DOHH2 (cell line): ENCODE results near the gene RASL12.

ENCODE experiments used
- H3F3A ChIP-seq: fragments of 200-600 bp; sonication (generic), shearing (Covaris generic); 2 replicates; pipeline ENCODE4 v1.6.0; 2016; ENCODE audit warnings: antibody characterized with exemption, mild to moderate bottlenecking; ENCODE audit not compliant: control insufficient read depth, insufficient read depth
- H3K27ac ChIP-seq: fragments of 200-600 bp; sonication (generic); 2 replicates; pipeline ENCODE4 v1.5.1; 2014; ENCODE audit warnings: low read depth, mild to moderate bottlenecking, low read length, moderate library complexity
- H3K27me3 ChIP-seq: fragments of 200-600 bp; sonication (generic); 2 replicates; pipeline ENCODE4 v1.6.1; 2014; ENCODE audit warnings: mild to moderate bottlenecking, low read length, mixed read lengths; ENCODE audit not compliant: control insufficient read depth
- H3K36me3 ChIP-seq: fragments of 200-600 bp; sonication (generic); 2 replicates; pipeline ENCODE4 v1.6.1; 2014; ENCODE audit warnings: mild to moderate bottlenecking, low read length, moderate library complexity, mixed read lengths; ENCODE audit not compliant: control insufficient read depth
- H3K4me1 ChIP-seq: fragments of 200-600 bp; sonication (generic); 2 replicates; pipeline ENCODE4 v1.6.1; 2014; ENCODE audit warnings: mild to moderate bottlenecking, low read length, mixed read lengths; ENCODE audit not compliant: control insufficient read depth
- H3K4me2 ChIP-seq: fragments of 200-600 bp; sonication (generic); 2 replicates; pipeline ENCODE4 v1.6.0; 2014; ENCODE audit warnings: mild to moderate bottlenecking, low read length, moderate library complexity
- H3K4me3 ChIP-seq: fragments of 200-600 bp; sonication (generic); 2 replicates; pipeline ENCODE4 v1.5.1; 2014; ENCODE audit warnings: mild to moderate bottlenecking, low read length, mixed read lengths
- H3K79me2 ChIP-seq: fragments of 200-600 bp; sonication (generic); 2 replicates; pipeline ENCODE4 v1.6.1; 2014; ENCODE audit warnings: mild to moderate bottlenecking, low read length, mixed read lengths; ENCODE audit not compliant: control insufficient read depth
- H3K9me2 ChIP-seq: fragments of 200-600 bp; sonication (generic); replicated peaks from 2 replicates; pipeline ENCODE4 v1.6.1; 2014; ENCODE audit warnings: mild to moderate bottlenecking, low read length, mixed read lengths; ENCODE audit not compliant: control insufficient read depth
- H3K9me3 ChIP-seq: fragments of 200-600 bp; sonication (generic); 2 replicates; pipeline ENCODE4 v1.6.1; 2014; ENCODE audit warnings: antibody characterized with exemption, low read length, mixed read lengths; ENCODE audit not compliant: control insufficient read depth, insufficient read depth
- H4K20me1 ChIP-seq: fragments of 200-600 bp; sonication (generic); 2 replicates; pipeline ENCODE4 v1.6.0; 2014; ENCODE audit warnings: low read depth, mild to moderate bottlenecking, antibody characterized with exemption, low read length, moderate library complexity; ENCODE audit not compliant: control insufficient read depth, insufficient read depth
- CTCF ChIP-seq: fragments of 200-600 bp; sonication (generic); IDR thresholded peaks from one replicate; pipeline ENCODE4 v1.5.1; 2014; ENCODE audit warnings: antibody characterized with exemption, mild to moderate bottlenecking, low read depth, low read length; ENCODE audit not compliant: poor library complexity, severe bottlenecking
- EZH2phosphoT487 ChIP-seq: fragments of 200-600 bp; sonication (generic); IDR thresholded peaks from 2 replicates; pipeline ENCODE4 v1.6.1; 2017; ENCODE audit warnings: borderline replicate concordance, mild to moderate bottlenecking, antibody characterized with exemption, low read length, moderate library complexity, mixed read lengths

Gene RASL12

DNA sequence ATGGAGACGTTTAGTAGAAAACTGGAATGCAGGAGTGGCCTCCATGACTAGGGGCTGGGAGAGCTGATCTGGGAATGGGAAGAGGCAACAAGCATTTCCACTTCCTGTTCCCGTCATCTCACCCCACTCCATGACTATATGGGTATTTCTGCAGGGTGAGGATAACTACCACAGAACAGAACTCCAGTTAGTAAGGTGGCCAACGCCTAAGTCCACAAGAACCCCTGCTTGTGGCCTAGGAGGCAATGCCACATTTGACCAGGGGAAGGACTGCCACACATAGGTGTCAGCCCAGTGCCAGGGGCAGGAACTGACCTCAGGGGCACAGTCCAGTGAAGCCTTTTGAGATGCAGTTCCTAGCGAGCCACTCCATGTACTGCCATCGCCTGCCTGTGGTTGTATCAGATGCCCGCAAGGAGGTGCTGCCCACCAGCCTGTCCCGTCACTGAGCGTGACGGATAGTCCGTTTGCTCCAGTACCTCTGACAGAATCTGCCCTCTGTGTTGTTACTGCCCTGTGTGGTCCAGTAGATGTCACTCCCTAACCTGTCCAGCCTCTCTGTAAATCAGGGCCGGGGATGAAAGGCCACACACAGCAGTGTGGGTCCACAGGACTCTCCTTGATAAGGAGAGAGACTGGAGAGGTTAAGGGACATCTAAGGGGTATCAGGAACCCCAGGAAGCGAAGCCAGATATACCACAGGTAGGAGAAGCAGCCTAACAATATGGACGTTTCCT is 34.8 kb downstream of the RASL12 start:
- Histone ChIP-seq H4K20me1 (no peaks in the 10 kb centered on the region), H3K4me2 (peak overlapping the region; percentile 52), H3K79me2 (peaks cover 15% of the 10 kb centered on the region), H3K27me3 (peaks cover 17% of the 10 kb centered on the region), H3K27ac (no peak overlapping the region), H3F3A (no peaks in the 10 kb centered on the region), H3K9me3 (no peaks in the 10 kb centered on the region), H3K4me3 (peak overlapping the region; percentile 39), H3K36me3 (no peaks in the 10 kb centered on the region; the same call in 1 of the 2 replicates), H3K4me1 (peaks cover 24% of the 10 kb centered on the region), H3K9me2 (no peaks in the 10 kb centered on the region)
- no peak for TF ChIP-seq EZH2phosphoT487
- TF ChIP-seq CTCF = peak; percentile 82

DNA sequence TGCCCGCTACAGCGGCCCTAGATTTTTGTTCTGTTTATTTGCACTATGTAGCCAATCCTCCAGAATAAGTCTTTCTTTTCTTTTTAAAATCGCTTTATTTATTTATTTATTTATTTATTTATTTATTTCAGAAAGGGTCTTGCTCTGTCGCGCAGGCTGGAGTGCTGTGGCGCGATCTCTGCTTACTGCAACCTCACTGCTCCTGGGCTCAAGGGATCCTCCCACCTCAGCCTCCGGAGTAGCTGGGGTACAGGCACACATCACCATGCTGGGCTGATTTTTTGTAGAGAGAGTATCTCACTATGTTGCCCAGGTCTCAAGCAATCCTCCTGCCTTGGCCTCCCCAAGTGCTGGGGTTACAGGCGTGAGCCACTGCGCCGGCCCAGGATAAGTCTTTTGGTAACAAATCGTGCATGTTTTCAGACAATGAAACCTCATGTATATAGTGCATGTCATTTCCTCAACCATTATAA is 38.0 kb downstream of the RASL12 start:
- Histone ChIP-seq H3K4me3 (peak overlapping the region; percentile 93; the same call in 1 of the 2 replicates), H3K4me1 (peaks cover 30% of the 10 kb centered on the region), H3K27ac (no peak overlapping the region), H3K36me3 (peaks cover 22% of the 10 kb centered on the region), H3K9me3 (no peaks in the 10 kb centered on the region), H3K79me2 (peaks cover 20% of the 10 kb centered on the region), H3K4me2 (peak overlapping the region; percentile 90; the same call in 1 of the 2 replicates), H3F3A (no peaks in the 10 kb centered on the region), H3K27me3 (peaks cover 17% of the 10 kb centered on the region), H3K9me2 (no peaks in the 10 kb centered on the region), H4K20me1 (no peaks in the 10 kb centered on the region)
- no peak for TF ChIP-seq EZH2phosphoT487
- TF ChIP-seq CTCF = no peak

GRCh38 chr15:65028921-65029735 is 38.7 kb downstream of the RASL12 start, which contains the start of gene MTFMT:
TSS of gene MTFMT (minus strand) at chr15:65029639. CDS start at chr15:65029613, 26 bp downstream.
- H3F3A ChIP-seq = no peaks in the 10 kb centered on the region
- no peaks in the 10 kb centered on the region for H3K9me2 ChIP-seq
- H4K20me1 ChIP-seq = no peaks in the 10 kb centered on the region
- peak within 1 kb of the TSS; percentile 90 for H3K4me2 ChIP-seq
- H3K79me2 ChIP-seq = peaks cover 20% of the 10 kb centered on the region
- H3K4me1 ChIP-seq = peaks cover 30% of the 10 kb centered on the region
- peak within 1 kb of the TSS; percentile 93 for H3K4me3 ChIP-seq
- no peak for TF ChIP-seq EZH2phosphoT487
- TF ChIP-seq CTCF = peak; percentile 27
- H3K27me3 ChIP-seq = peaks cover 17% of the 10 kb centered on the region
- H3K36me3 ChIP-seq = peaks cover 26% of the 10 kb centered on the region
- H3K9me3 ChIP-seq = no peaks in the 10 kb centered on the region
- no peak within 1 kb of the TSS for H3K27ac ChIP-seq
